Effector memory CD8-positive, alpha-beta T cell (primary cell): Measurements from ENCODE around the gene ADAMTSL2.

ENCODE experiments used
- ATAC-seq: fragments of 150-1000 bp; cut with Tn5 transposase; replicated peaks from 2 replicates; pipeline ENCODE4 v1.10.0; 2021; ENCODE audit warnings: mild to moderate bottlenecking, moderate library complexity
- DNase-seq, 3 experiments: peaks; one replicate each; pipeline ENCODE4 v3.0.0; 2021
- H3K27ac Mint-ChIP-seq, 2 donors: one replicate each; pipeline ENCODE4 v1.8.0; 2022; ENCODE audit warnings: mild to moderate bottlenecking in 2 of 2, mixed read lengths in 2 of 2, moderate library complexity in 2 of 2
- H3K27me3 Mint-ChIP-seq, 2 donors: one replicate each; pipeline ENCODE4 v1.8.0; 2022; ENCODE audit warnings: mixed read lengths in 2 of 2
- H3K36me3 Mint-ChIP-seq: one replicate; pipeline ENCODE4 v1.8.0; 2022; ENCODE audit warnings: mild to moderate bottlenecking, moderate library complexity, mixed read lengths; ENCODE audit not compliant: insufficient read depth
- H3K4me1 Mint-ChIP-seq, 2 donors: one replicate each; pipeline ENCODE4 v1.8.0; 2022; ENCODE audit warnings: low read depth in 2 of 2, mixed read lengths in 2 of 2
- H3K4me3 Mint-ChIP-seq, 2 donors: one replicate each; pipeline ENCODE4 v1.8.0; 2022; ENCODE audit warnings: mild to moderate bottlenecking in 2 of 2, mixed read lengths in 2 of 2, moderate library complexity in 2 of 2
- H3K9me3 Mint-ChIP-seq, 2 donors: one replicate each; pipeline ENCODE4 v1.8.0; 2022; ENCODE audit warnings: mixed read lengths in 2 of 2

ADAMTSL2 gene

GRCh38 chr9:133528001-133528875, 6.3 kb upstream of the ADAMTSL2 start:
- H3K9me3 Mint-ChIP-seq = no peaks in the 10 kb centered on the region
- H3K4me3 Mint-ChIP-seq = no peak overlapping the region
- H3K4me1 Mint-ChIP-seq = no peaks in the 10 kb centered on the region
- no peak for ATAC-seq
- DNase-seq = no peak
- no peaks in the 10 kb centered on the region for H3K36me3 Mint-ChIP-seq
- peaks cover 35 to 72% of the 10 kb centered on the region in 2 donors for H3K27me3 Mint-ChIP-seq
- H3K27ac Mint-ChIP-seq = no peak overlapping the region

- no peak overlapping the region for H3K4me3 Mint-ChIP-seq
- H3K36me3 Mint-ChIP-seq = no peaks in the 10 kb centered on the region
- H3K27ac Mint-ChIP-seq = no peak overlapping the region
- H3K27me3 Mint-ChIP-seq = peaks cover 38 to 78% of the 10 kb centered on the region in 2 donors
- H3K9me3 Mint-ChIP-seq = no peaks in the 10 kb centered on the region
- ATAC-seq (no peak), DNase-seq (no peak)
- no peaks in the 10 kb centered on the region for H3K4me1 Mint-ChIP-seq
These were observed 5.6 kb upstream of the ADAMTSL2 start for GRCh38 chr9:133528876-133529241.

GRCh38 chr9:133529457-133529856, 5.0 kb upstream of the ADAMTSL2 start:
- H3K27ac Mint-ChIP-seq = no peak overlapping the region
- no peaks in the 10 kb centered on the region for H3K4me1 Mint-ChIP-seq
- H3K27me3 Mint-ChIP-seq = peaks cover 38 to 84% of the 10 kb centered on the region in 2 donors
- H3K36me3 Mint-ChIP-seq = no peaks in the 10 kb centered on the region
- no peaks in the 10 kb centered on the region for H3K9me3 Mint-ChIP-seq
- DNase-seq (no peak), ATAC-seq (no peak)
- H3K4me3 Mint-ChIP-seq = no peak overlapping the region

GRCh38 chr9:133529874-133530273, 4.6 kb upstream of the ADAMTSL2 start:
- H3K36me3 Mint-ChIP-seq = no peaks in the 10 kb centered on the region
- H3K4me1 Mint-ChIP-seq = no peaks in the 10 kb centered on the region
- no peaks in the 10 kb centered on the region for H3K9me3 Mint-ChIP-seq
- H3K27ac Mint-ChIP-seq = no peak overlapping the region
- H3K4me3 Mint-ChIP-seq = no peak overlapping the region
- H3K27me3 Mint-ChIP-seq = peaks cover 40 to 87% of the 10 kb centered on the region in 2 donors
- DNase-seq (no peak), ATAC-seq (no peak)

GRCh38 chr9:133531293-133531692, 3.2 kb upstream of the ADAMTSL2 start:
- no peaks in the 10 kb centered on the region for H3K9me3 Mint-ChIP-seq
- no peak overlapping the region for H3K27ac Mint-ChIP-seq
- H3K27me3 Mint-ChIP-seq = peaks cover 47 to 97% of the 10 kb centered on the region in 2 donors
- DNase-seq (no peak), ATAC-seq (no peak)
- no peaks in the 10 kb centered on the region for H3K4me1 Mint-ChIP-seq
- H3K4me3 Mint-ChIP-seq = no peak overlapping the region
- no peaks in the 10 kb centered on the region for H3K36me3 Mint-ChIP-seq

GRCh38 chr9:133532937-133533668, 1.4 kb upstream of the ADAMTSL2 start:
- Mint-ChIP-seq H3K27me3 (peaks cover 39 to 82% of the 10 kb centered on the region in 2 donors), H3K27ac (no peak overlapping the region), H3K4me3 (no peak overlapping the region), H3K4me1 (no peaks in the 10 kb centered on the region), H3K9me3 (no peaks in the 10 kb centered on the region), H3K36me3 (no peaks in the 10 kb centered on the region)
- DNase-seq (peak; percentile 16 to 32 (median 28)), ATAC-seq (peak; percentile 37)

- Mint-ChIP-seq H3K36me3 (no peaks in the 10 kb centered on the region), H3K27ac (no peak overlapping the region), H3K27me3 (peaks cover 38 to 82% of the 10 kb centered on the region in 2 donors), H3K4me1 (peaks cover 0 to under 1% of the 10 kb centered on the region in 2 donors), H3K4me3 (no peak overlapping the region), H3K9me3 (no peaks in the 10 kb centered on the region)
- DNase-seq = no peak
- no peak for ATAC-seq
These were observed 647 bp upstream of the ADAMTSL2 start for GRCh38 chr9:133533857-133534256.

- H3K27ac Mint-ChIP-seq = no peak overlapping the region
- H3K36me3 Mint-ChIP-seq = no peaks in the 10 kb centered on the region
- DNase-seq (no peak), ATAC-seq (no peak)
- peaks cover 42 to 82% of the 10 kb centered on the region in 2 donors for H3K27me3 Mint-ChIP-seq
- H3K9me3 Mint-ChIP-seq = no peaks in the 10 kb centered on the region
- H3K4me3 Mint-ChIP-seq = no peak overlapping the region
- peaks cover 0 to 5% of the 10 kb centered on the region in 2 donors for H3K4me1 Mint-ChIP-seq
These were observed 888 bp downstream of the ADAMTSL2 start for GRCh38 chr9:133535306-133535877.

GRCh38 chr9:133536080-133536479, 1.6 kb downstream of the ADAMTSL2 start:
- DNase-seq = no peak
- Mint-ChIP-seq H3K4me3 (no peak overlapping the region), H3K27me3 (peaks cover 47 to 81% of the 10 kb centered on the region in 2 donors), H3K4me1 (peaks cover 0 to 5% of the 10 kb centered on the region in 2 donors), H3K27ac (no peak overlapping the region), H3K9me3 (no peaks in the 10 kb centered on the region), H3K36me3 (no peaks in the 10 kb centered on the region)
- ATAC-seq = no peak

GRCh38 chr9:133536536-133536935, 2.0 kb downstream of the ADAMTSL2 start:
- no peak overlapping the region for H3K4me3 Mint-ChIP-seq

GRCh38 chr9:133537257-133537656, 2.8 kb downstream of the ADAMTSL2 start:
- H3K9me3 Mint-ChIP-seq = no peaks in the 10 kb centered on the region
- H3K36me3 Mint-ChIP-seq = no peaks in the 10 kb centered on the region
- H3K4me1 Mint-ChIP-seq = peaks cover 0 to 5% of the 10 kb centered on the region in 2 donors
- ATAC-seq (no peak), DNase-seq (no peak)
- no peak overlapping the region for H3K4me3 Mint-ChIP-seq
- no peak overlapping the region for H3K27ac Mint-ChIP-seq
- peaks cover 44 to 71% of the 10 kb centered on the region in 2 donors for H3K27me3 Mint-ChIP-seq

More at GRCh38 chr9:133536536-133536935, 2.0 kb downstream of the ADAMTSL2 start:
- peaks cover 0 to 5% of the 10 kb centered on the region in 2 donors for H3K4me1 Mint-ChIP-seq
- peaks cover 47 to 78% of the 10 kb centered on the region in 2 donors for H3K27me3 Mint-ChIP-seq
- H3K27ac Mint-ChIP-seq = no peak overlapping the region
- H3K36me3 Mint-ChIP-seq = no peaks in the 10 kb centered on the region
- no peak for ATAC-seq
- DNase-seq = no peak
- H3K9me3 Mint-ChIP-seq = no peaks in the 10 kb centered on the region

GRCh38 chr9:133538176-133538575, 3.7 kb downstream of the ADAMTSL2 start:
- H3K9me3 Mint-ChIP-seq = no peaks in the 10 kb centered on the region
- H3K4me3 Mint-ChIP-seq = no peak overlapping the region
- peaks cover 0 to 5% of the 10 kb centered on the region in 2 donors for H3K4me1 Mint-ChIP-seq
- ATAC-seq (no peak), DNase-seq (no peak)
- H3K27me3 Mint-ChIP-seq = peaks cover 35 to 61% of the 10 kb centered on the region in 2 donors
- H3K27ac Mint-ChIP-seq = no peak overlapping the region
- H3K36me3 Mint-ChIP-seq = no peaks in the 10 kb centered on the region
